NCI-H510A (cell line): ENCODE data around the gene MYH6.

Experiments used
- DNase-seq: peaks from one replicate; lab custom pipeline; 2025; lab: John Stamatoyannopoulos, UW

Gene MYH6

DNA sequence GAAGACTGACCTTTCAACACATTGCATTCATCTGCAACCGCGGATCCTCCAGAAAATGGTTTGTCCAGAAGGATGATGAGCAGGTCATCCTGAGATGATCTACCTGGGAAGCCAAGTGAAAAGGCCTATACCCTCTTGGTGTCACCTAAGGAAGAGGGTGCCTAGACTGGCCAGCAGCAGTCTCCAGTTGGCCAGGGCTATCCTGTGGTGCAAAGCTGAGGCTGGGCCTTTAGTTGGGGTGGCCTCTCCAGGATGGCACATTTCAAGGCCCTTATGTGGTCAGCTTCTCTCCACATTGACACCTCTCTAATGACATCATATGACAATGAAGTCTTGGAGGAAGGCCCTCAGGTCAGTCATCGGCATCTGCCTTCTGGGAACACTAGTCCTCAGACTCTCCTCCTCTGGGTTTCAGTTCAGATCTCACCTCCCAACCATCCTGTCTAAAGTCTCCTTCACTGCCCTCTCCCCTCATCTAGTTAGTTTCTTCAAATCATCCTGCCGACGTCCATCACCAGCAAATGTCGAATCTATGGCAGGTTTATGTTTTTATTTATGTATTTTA is 52.1 kb downstream of the MYH6 start:
- no peak for DNase-seq

DNA sequence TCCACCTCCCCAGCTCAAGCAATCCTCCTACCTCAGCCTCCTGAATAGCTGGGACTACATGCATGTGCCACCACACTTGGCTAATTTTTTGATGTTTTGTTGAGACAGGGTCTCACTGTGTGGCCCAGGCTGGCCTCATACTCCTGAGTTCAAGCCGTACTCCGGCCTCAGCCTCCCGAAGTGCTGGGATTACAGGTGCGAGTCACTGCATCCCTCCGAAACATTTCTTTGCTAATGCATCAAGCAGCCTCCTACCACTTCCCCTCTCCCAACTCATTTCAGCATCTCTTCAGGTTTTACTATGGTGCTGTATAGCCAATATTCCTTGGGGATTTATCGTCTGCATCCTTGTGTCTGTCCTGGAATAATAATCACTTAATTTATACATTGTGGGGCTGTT is 53.1 kb downstream of the MYH6 start:
- no peak for DNase-seq

DNA sequence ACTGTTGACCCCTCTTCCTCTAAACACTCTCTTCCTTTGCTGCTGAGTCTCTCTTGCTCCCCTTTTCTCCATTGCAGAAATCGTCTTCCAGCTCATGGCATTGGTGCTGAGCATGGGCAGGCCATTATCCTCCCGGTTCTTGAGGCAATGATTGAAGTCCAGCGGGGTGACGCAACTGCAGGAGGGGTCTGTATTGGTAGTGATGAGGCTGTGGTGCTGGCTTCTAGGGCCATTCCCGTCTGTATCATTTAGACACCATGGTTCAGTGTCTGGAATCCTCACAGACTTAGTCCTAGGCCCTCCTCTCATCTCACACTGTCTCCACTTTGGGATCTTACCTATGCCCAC is 54.7 kb downstream of the MYH6 start:
- no peak for DNase-seq

DNA sequence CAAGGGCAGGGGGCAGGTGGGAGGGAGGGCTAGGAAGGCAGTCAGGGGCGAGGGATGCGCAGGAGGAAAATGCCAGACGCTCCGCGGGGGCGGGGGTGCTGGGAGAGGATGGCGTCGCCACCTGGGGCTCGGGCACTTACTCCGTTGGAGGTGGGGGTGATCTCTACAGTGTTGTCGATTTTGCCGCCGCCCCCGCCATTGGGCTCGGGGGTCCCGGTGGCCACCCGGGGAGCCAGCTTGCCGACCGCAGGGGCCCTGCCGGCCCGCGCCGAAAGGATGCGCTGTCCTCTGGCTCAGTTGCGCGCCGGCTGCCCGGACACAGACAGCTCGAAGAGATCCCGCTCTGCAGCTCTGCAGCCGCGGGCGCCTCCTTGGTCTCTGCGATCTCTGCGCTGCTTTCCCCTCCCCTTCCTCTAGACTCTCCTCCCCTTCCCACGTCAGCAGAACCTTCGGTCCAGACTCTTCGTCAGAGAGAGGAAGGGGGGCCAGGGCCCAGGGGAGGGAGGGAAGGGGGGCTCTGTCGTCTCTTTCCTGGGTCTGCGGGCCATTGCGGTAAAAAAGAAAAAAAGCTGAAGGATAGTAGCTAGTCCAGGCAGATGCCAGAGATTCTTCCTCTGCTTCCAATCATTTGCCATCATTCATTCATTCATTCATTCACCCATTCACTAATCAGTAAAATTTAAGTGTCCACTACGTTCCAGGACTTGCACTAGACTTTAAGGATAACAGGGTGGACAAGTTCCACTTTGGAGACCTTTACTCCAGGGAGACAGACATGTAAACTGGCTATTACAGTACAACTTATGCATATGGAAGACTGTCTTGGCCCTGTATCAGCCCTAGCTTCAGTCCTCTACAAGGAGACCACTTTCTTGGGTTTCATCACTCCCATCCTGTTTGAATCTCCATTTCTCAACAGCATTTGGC is 55.3 kb downstream of the MYH6 start, which contains the start of gene SLC22A17:
SLC22A17 (minus strand) TSS at position 382 of the 927 bp plus-strand sequence.
- DNase-seq, result peak; percentile 3

DNA sequence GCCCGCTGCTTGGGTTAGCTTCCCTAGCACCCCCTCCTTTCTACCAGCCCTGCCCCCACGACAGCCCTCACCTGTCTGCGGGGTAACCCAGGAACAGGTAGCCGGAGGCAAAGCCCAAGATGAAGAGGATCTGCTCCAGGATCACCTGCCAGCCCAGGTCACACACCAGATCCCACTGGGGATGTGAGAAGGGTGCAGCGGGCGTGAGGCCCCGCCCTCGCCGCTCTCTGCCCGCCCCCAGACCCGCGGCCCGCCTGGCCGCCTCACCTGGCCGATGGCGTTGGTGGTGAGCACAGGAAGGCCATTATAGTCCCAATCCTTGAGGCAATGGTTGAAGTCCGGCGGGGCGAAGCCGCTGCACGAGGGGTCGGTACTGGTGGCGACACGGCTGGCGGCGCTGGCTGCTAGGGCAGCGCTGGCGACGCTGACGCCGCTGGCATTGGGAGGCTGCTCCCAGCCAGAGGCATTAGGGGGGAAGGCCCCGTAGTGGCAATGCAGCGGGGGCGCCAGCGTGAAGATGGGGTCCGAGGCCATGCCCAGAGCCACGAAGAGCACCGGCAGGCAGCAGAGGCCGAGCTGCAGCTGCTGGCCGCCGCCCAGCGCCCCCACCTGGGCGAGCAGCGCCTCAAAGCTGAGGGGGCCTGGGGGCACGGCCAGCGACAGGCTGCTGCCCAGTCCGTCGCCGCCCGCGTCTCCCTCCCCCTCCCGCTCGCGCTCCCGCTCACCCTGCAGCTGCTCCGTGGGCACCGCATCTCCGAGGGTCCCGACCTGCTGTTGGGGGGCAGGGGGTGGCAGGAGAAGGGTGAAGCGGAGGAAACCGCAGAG is 56.2 kb downstream of the MYH6 start:
- DNase-seq, result no peak

DNA sequence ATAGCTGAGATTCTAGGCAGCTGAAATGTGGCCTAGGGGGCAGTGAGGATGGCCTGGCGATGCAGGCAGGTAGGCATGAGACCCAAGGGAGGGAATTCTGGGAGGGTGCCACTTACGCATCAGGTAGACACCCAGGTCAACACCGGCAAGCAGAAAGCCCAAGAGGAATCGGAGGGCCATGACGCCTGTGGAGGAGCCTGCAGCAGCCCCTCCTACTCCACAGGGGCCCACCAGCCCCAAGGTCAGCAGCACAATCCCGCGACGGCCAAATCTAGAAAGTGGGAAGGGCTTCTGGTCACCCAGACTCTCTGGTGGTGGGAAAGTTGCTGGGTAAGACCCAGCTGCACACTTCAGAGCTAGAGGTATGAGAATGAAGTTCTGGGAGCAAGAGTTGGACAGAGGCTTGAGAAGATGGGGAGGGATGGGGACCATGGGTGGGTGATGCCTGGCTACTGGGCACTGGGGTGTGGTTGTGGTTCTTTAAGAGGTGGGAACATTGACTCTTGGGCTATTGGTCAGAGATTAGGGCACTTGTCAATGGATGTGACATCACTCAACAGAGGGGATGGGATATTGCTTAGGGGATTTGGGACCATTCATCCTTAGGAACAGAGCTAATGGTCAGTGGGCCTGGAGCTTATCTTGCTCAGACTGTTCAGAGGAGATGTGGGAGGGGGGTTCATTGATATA is 58.8 kb downstream of the MYH6 start:
- DNase-seq, result no peak

DNA sequence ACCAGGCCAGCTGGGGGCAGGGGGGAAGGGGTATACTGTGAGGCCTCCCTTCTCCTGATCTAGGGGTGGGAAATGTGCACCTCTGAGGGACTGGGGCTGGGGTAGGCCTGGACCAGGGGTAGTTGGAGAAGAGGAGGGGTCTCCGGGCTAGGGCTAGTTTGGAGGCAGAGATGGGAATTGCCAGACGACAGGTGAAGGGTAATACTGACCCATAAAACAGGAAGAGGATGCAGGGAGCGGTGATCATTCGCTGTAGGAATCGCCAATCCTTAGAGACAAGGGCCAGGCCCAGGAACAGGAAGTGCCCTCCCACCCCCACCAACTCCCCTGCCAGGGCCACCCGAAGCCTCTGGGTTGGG is 59.8 kb downstream of the MYH6 start:
- no peak for DNase-seq

DNA sequence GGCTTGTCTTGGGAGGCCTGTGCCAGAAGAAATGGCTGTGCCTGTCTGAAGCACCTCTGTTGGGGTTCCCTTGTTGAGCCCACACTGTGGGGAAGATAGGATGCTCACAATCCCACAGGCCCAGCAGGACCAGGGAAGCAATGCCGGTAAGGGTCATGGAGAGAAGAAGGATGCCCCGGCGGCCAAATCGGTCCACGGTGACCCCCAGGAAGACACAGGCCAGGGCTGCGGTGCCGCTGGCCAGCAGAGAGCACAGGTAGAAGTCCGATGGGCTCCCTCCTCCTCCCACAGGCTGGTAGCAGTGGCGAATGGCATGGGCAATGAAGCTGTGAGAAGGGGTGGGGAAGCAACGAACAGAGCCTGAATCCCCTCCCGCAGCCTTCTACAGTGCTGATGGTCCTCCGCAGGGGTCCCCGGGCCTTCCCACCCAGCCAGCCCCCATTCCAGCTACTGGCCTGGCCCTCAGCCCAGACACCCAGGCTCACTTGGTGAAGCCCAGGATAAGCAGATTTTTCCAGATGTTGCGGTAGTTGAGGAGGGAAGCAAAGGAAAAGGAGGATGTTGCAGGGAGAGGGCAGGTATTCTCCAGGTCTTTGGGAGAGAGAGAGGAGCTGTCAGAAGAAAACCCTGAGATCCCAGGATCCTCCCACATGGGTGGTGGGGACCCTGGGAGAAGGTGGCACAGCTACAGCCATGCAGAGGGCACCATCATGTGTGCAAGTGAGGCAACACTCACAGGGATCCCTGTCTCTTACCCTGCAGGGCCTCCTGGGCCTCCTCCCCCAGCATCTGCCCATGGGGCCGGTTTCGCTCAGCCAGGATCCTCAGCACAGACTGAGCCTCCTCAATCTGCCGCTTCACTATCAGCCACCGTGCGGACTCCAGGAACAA is 60.4 kb downstream of the MYH6 start:
- DNase-seq, result no peak

DNA sequence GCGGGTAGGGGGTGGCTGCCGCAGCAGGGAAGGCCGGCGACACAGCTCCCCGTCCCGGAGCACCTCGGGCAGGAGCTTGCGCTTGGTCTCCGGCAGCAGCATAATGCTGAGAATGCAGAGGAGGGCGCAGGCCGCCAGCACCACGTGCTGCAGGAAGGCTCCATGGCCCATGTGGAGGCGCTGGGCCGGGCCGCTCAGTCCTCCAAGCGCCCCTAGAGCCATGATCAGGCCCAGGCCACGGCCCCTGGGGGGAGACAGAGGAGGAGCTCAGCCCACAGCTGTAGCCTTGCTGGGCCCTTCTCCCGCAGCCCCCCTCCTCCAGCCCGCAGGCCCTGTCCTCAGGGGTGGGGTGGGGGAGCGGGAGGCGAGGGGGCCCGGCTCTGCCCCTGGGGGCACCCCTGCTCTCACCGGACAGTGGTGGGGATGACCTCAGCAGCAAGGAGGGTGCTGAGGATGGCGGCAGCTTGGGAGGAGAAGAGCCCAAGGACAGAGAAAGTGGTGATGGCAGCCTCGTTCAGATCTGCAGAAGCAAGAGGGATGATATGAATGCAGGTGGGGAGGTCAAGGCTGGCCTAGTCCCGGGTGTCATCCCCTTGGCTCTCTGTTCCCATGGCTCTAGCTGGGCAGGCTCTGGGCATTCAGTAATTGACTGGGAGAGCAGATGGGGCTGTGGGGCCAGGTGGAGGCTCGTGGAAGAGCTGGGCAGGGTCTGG is 61.2 kb downstream of the MYH6 start:
- DNase-seq, result no peak

DNA sequence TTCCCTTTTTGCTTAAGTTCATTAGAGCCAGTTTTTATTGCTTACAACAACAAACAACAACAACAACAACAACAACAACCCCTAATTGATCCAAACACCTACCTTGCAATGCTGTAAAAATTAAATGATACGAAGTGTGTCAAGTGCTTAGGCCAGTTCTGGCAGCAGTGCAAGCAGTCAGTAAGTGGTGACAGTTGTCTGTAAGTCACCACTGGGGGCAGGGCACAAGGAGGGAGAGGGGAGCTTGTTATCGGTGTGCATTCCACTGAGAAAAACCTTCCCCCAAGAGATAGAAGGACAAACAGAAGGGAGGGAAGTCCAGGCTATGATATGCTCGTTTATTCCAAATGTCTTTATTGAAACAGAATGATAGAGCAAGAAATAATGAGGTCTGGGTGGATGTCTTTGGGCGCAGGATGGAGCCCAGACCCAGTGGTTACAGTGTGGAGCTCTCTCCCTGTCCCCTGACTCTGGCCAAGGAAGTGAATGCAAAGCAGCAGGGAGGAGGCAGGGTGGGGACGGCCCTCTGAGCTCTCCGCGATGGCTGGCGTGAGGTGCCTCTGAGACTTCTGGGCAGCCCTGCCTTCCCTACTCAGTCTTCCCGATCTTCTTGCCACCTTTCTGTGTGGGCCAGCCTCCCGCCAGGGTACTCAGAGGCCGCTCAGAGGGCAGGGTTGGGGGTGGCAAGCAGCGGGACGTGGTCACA is 61.9 kb downstream of the MYH6 start:
- DNase-seq, result no peak

DNA sequence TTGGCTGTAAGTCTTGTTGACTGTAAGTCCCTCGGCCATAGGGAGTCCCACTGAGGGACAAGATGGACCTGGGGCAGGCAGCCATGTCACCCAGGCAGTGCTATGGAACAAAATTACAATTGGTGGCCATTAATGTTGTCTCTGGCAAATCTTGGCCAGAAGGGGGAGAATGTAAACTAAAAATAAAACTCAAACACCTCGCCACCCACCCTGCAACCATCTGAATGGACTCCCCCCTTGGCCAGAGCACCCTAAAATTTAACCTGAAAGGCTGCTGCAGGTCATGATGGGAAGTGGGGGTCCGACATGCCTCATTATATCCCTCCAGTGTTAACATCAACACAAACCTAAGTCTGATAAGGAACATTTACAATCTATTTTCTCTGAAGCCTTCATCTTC is 63.6 kb downstream of the MYH6 start:
- DNase-seq, result no peak

DNA sequence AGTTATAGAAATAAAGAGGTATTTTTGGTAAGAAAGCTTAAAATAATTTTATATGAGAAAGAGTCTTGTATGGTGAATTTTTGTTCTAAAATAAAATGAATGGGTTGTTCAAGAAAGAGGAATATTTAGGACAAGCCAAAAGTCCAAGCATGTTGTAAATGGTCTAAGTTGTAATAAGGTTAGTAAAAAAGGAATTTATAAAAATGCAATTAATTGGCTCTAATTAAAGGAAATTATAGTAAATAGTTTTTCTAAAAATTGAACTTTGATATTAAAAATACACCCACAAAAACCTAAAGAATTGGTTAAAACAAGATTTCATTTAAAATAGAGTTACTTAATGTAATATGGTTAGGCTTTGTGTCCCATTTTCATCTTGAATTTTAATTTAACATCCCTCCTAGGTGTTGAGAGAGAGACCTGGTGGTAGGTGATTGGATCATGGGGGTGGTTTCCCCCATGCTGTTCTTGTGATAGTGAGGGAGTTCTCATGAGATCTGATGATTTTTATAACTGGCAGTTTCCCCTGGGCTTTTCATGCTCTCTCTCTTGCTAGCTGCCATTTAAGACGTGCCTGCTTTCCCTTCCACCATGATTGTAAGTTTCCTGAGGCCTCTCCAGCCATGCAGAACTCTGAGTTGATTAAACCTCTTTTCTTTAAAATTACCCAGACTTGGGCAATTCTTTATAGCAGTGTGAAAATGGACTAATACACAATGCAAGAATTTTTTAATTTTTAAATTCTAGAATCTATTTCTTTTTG is 68.4 kb downstream of the MYH6 start:
- no peak for DNase-seq

DNA sequence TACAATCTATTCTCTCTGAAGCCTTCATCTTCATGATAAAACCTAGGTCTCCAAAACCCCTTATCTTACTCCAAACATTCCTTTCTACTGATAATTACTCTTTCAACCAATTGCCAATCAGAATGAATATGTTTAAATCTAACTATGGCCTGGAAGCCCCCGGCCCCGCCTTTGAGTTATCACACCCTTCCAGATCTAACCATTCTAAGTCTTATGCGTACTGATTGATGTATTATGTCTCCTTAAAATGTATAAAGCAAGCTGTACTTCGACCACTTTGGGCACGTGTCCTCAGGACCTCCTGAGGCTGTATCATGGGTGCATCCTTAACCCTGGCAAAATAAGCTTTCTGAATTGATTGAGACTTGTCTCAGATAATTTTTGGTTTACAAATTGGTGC is 72.5 kb downstream of the MYH6 start:
- DNase-seq, result no peak
